HS-27A (cell line): ENCODE results near the gene TBCE.

Experiments used
- DNase-seq: peaks from one replicate; pipeline ENCODE4 v3.0.0-alpha.2; 2012; ENCODE audit warnings: low read depth, missing footprints

The TBCE gene

GRCh38 chr1:235367000-235367908 is at the start of gene TBCE:
TSS of gene TBCE (plus strand) at chr1:235367427. CDS start at chr1:235380050, 12,623 bp downstream.
- DNase-seq: peak; percentile 85

- DNase-seq: no peak
Measured at GRCh38 chr1:235319255-235319654, 48.0 kb upstream of the TBCE start.

GRCh38 chr1:235320521-235321179 is 46.6 kb upstream of the TBCE start:
- no peak for DNase-seq

- no peak for DNase-seq
Measured at GRCh38 chr1:235324296-235324695, 42.9 kb upstream of the TBCE start.

GRCh38 chr1:235325139-235325538 is 42.1 kb upstream of the TBCE start:
- DNase-seq: no peak

- no peak for DNase-seq
Measured at GRCh38 chr1:235325854-235326253, 41.4 kb upstream of the TBCE start.

GRCh38 chr1:235326719-235327558 is 40.3 kb upstream of the TBCE start:
- no peak for DNase-seq

GRCh38 chr1:235327559-235328270 is 39.5 kb upstream of the TBCE start, which contains the start of gene ARID4B:
TSS of gene ARID4B (minus strand) at chr1:235328179. CDS start at chr1:235326919, 1,260 bp downstream.
- no peak for DNase-seq

- DNase-seq: peak; percentile 98
Measured at GRCh38 chr1:235328271-235329138, 38.7 kb upstream of the TBCE start, which contains the start of gene GGPS1. TSS of gene GGPS1 (plus strand) at chr1:235328570. CDS start at chr1:235335265, 6,695 bp downstream.

GRCh38 chr1:235329139-235329902 is 37.9 kb upstream of the TBCE start:
- DNase-seq: no peak

GRCh38 chr1:235330918-235331285 is 36.3 kb upstream of the TBCE start:
- DNase-seq: no peak

GRCh38 chr1:235331401-235331800 is 35.8 kb upstream of the TBCE start:
- no peak for DNase-seq

- DNase-seq: no peak
Measured at GRCh38 chr1:235336903-235337302, 30.3 kb upstream of the TBCE start.

- DNase-seq: no peak
Measured at GRCh38 chr1:235339746-235340145, 27.5 kb upstream of the TBCE start.

- no peak for DNase-seq
Measured at GRCh38 chr1:235341334-235341733, 25.9 kb upstream of the TBCE start.

- no peak for DNase-seq
Measured at GRCh38 chr1:235342039-235342438, 25.2 kb upstream of the TBCE start.

GRCh38 chr1:235342471-235342870 is 24.8 kb upstream of the TBCE start:
- no peak for DNase-seq

- no peak for DNase-seq
Measured at GRCh38 chr1:235343726-235344125, 23.5 kb upstream of the TBCE start.

- DNase-seq: no peak
Measured at GRCh38 chr1:235351441-235351840, 15.8 kb upstream of the TBCE start.

- no peak for DNase-seq
Measured at GRCh38 chr1:235351898-235352297, 15.3 kb upstream of the TBCE start.
